Nephron (organoid): Measurements from ENCODE around the gene ITGB7.

Source experiments
- H3K27ac Mint-ChIP-seq, 3 experiments: 2 replicates each; pipeline ENCODE4 v1.8.0; 2020; ENCODE audit warnings: mixed read lengths in 3 of 3, mild to moderate bottlenecking in 2 of 3, moderate library complexity in 1 of 3
- H3K27me3 Mint-ChIP-seq: 2 replicates; pipeline ENCODE4 v1.8.0; 2021; ENCODE audit warnings: low read depth, mild to moderate bottlenecking, moderate library complexity, mixed read lengths
- H3K36me3 Mint-ChIP-seq: 2 replicates; pipeline ENCODE4 v1.8.0; 2020; ENCODE audit warnings: low read depth, mixed read lengths
- H3K4me1 Mint-ChIP-seq: 2 replicates; pipeline ENCODE4 v1.8.0; 2020; ENCODE audit warnings: mixed read lengths
- H3K4me3 Mint-ChIP-seq, 3 experiments: 2 replicates each; pipeline ENCODE4 v1.8.0; 2020; ENCODE audit warnings: mild to moderate bottlenecking in 3 of 3, mixed read lengths in 3 of 3, moderate library complexity in 2 of 3
- H3K9me3 Mint-ChIP-seq: 2 replicates; pipeline ENCODE4 v1.8.0; 2020; ENCODE audit warnings: mixed read lengths
- TF ChIP-seq, protein P1 (sequence below), 3 experiments: fragments of 200-600 bp; sonication (generic); IDR thresholded peaks; one replicate each; pipeline ENCODE4 v1.5.0; 2021; ENCODE audit warnings: antibody characterized with exemption in 3 of 3; ENCODE audit not compliant: unreplicated experiment in 3 of 3

The ITGB7 gene

DNA sequence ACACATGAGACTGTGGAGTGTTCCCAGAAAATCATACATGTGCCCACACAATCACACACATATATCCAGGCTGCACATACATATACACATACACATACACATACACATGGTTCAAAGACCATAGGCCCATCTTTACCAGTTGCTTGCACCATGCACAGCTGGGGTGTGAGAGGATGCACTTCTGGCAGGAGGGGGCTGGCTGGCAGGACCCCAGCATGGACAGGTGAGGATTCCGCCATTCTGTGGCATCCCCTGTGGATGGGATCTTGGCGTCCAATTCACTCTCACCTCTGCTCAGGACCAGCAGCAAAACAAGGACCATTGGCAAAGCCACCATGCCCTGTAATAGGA, 7.0 kb downstream of the ITGB7 start:
- Mint-ChIP-seq H3K4me1 (no peaks in the 10 kb centered on the region), H3K27ac (no peak overlapping the region), H3K9me3 (no peaks in the 10 kb centered on the region), H3K36me3 (no peaks in the 10 kb centered on the region), H3K4me3 (no peak overlapping the region), H3K27me3 (peaks cover 44% of the 10 kb centered on the region)
- TF ChIP-seq, protein P1, sequence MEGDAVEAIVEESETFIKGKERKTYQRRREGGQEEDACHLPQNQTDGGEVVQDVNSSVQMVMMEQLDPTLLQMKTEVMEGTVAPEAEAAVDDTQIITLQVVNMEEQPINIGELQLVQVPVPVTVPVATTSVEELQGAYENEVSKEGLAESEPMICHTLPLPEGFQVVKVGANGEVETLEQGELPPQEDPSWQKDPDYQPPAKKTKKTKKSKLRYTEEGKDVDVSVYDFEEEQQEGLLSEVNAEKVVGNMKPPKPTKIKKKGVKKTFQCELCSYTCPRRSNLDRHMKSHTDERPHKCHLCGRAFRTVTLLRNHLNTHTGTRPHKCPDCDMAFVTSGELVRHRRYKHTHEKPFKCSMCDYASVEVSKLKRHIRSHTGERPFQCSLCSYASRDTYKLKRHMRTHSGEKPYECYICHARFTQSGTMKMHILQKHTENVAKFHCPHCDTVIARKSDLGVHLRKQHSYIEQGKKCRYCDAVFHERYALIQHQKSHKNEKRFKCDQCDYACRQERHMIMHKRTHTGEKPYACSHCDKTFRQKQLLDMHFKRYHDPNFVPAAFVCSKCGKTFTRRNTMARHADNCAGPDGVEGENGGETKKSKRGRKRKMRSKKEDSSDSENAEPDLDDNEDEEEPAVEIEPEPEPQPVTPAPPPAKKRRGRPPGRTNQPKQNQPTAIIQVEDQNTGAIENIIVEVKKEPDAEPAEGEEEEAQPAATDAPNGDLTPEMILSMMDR (IDR thresholded peaks at IDR 0.05; ENCODE audit: unreplicated experiment in 3 of 3), result no peak

DNA sequence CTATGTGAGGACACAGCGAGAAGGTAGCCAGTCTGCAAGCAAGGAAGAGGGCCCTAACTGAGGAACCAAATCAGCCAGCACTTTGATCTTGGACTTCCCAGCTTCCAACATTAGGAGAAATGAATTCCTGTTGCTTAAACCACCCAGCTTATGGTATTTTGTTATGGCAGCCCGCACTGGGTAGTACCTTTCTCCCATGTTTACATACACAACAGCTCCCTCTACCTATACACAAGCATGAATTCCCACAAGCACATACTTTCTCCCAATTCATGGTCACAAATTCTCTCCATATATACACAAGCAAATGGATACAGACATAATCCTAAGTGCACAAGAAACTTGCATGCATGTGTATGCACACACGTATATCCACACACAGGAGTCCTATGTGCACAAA, 7.4 kb downstream of the ITGB7 start:
- TF ChIP-seq, protein P1 (IDR thresholded peaks at IDR 0.05; ENCODE audit: unreplicated experiment in 3 of 3), result no peak
- Mint-ChIP-seq H3K27me3 (peaks cover 44% of the 10 kb centered on the region), H3K4me3 (no peak overlapping the region), H3K36me3 (no peaks in the 10 kb centered on the region), H3K4me1 (no peaks in the 10 kb centered on the region), H3K9me3 (no peaks in the 10 kb centered on the region), H3K27ac (no peak overlapping the region)

DNA sequence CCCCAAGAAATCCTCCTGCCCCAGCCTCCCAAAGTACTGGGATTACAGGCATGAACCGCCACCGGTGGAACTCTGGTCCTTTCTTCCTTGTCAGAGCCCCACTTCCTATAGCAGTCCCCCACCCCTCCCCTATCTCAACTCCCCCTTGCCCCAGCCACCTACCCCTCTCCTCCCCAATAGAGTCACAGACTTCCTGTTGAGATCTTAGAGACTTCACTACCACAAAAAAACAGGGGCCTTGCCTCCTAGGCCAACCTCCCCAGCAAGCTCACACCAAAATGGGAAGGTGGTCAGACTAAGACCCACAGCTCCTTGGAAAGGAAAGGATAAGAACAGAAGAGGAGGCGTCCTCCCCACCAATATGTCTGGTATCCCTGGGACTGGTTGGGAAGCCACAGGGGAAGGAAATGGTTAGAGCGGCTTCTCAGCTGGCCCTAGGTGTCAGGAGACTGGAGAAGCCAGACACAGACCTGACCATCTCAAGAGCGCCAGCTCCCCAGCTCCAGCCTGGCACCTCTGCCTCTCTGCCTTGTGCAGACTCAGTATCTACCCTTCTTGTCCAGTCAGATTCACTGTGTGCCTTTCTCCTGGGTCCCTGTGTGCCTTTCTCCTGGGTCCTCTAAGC, 8.5 kb downstream of the ITGB7 start:
- H3K4me1 Mint-ChIP-seq, result no peaks in the 10 kb centered on the region
- H3K9me3 Mint-ChIP-seq, result no peaks in the 10 kb centered on the region
- no peaks in the 10 kb centered on the region for H3K36me3 Mint-ChIP-seq
- TF ChIP-seq, protein P1 (IDR thresholded peaks at IDR 0.05; ENCODE audit: unreplicated experiment in 3 of 3), result no peak
- peaks cover 44% of the 10 kb centered on the region for H3K27me3 Mint-ChIP-seq
- H3K27ac Mint-ChIP-seq, result no peak overlapping the region
- no peak overlapping the region for H3K4me3 Mint-ChIP-seq

DNA sequence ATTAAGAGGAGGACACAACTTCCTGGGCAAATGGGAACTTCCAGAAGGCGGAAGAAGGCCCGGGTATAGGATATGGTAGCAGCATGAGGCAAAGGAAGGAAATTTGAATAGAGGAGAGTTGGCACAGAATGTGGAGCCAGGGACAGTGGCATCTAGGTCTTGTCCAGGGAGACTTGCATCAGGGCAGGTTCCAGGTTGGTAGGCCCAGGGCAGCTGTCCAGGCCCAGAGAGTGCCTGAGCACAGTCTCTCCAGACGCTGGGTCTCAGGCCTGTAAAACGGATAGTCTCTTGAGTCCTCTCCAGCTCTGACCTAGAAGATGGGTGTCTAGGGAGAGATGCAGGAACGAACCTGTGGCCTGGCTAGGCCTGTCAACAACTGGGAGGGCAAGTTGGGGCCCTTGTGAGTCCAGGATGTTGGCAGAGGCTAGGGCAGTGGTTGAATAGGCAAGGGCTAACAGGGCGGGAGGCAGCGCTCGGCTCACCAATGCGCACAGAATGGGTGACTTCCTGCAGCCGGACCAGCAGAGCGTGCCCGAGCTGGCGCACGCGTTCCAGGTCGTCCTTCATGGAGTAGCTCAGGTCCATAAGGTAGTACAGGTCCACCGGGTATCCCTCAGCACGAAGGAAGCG, 9.9 kb downstream of the ITGB7 start:
- Mint-ChIP-seq H3K27ac (no peak overlapping the region), H3K4me1 (no peaks in the 10 kb centered on the region), H3K36me3 (no peaks in the 10 kb centered on the region), H3K27me3 (peaks cover 44% of the 10 kb centered on the region), H3K9me3 (no peaks in the 10 kb centered on the region), H3K4me3 (peak overlapping the region in 1 of 3 experiments; percentile 35)
- TF ChIP-seq, protein P1 (IDR thresholded peaks at IDR 0.05; ENCODE audit: unreplicated experiment in 3 of 3), result no peak

DNA sequence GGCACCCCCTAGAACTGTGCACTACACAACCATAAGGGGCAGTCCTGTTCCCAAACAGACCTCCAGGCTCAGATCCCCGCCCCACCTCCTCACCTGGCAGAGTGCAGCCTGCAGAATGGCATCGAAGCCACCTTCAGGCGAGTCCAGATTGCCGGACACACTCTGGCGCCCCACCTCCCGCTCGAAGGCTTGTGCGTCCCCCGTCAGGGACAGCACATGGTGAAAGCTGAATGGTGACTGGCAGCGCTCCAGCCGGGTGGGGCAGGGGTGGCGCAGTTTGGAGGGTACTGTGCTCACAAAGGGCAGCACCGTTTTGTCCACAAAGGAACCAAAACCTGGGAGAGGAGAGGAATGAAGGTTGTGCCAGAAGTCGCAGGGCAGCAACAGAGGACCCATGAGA, 10.6 kb downstream of the ITGB7 start:
- no peaks in the 10 kb centered on the region for H3K4me1 Mint-ChIP-seq
- TF ChIP-seq, protein P1 (IDR thresholded peaks at IDR 0.05; ENCODE audit: unreplicated experiment in 3 of 3), result no peak
- no peak overlapping the region for H3K27ac Mint-ChIP-seq
- no peaks in the 10 kb centered on the region for H3K9me3 Mint-ChIP-seq
- H3K27me3 Mint-ChIP-seq, result peaks cover 44% of the 10 kb centered on the region
- H3K36me3 Mint-ChIP-seq, result no peaks in the 10 kb centered on the region
- no peak overlapping the region for H3K4me3 Mint-ChIP-seq
